Colonic mucosa (tissue), 4 donors: ENCODE results near the gene GTF3C5. TPM values are rescaled to one million over a fixed set of nuclear protein-coding genes. Genes with fewer than 3 reads are reported as not detected.
"Not testable (repeated sequence)": the region's sequence is repeated elsewhere in the genome, so short reads cannot be mapped to it uniquely, and the experiment has no call there.

ENCODE experiments used
- DNase-seq: peaks from one replicate; pipeline ENCODE4 v3.0.0-alpha.2; 2020
- H3K27ac ChIP-seq: fragments of 200-600 bp; one replicate; pipeline ENCODE4 v1.8.0; 2021
- H3K27me3 ChIP-seq: fragments of 200-600 bp; one replicate; pipeline ENCODE4 v1.8.0; 2021
- H3K36me3 ChIP-seq: fragments of 200-600 bp; one replicate; pipeline ENCODE4 v1.8.0; 2021
- H3K4me1 ChIP-seq: fragments of 200-600 bp; one replicate; pipeline ENCODE4 v1.8.0; 2021; ENCODE audit warnings: mild to moderate bottlenecking
- H3K4me3 ChIP-seq: fragments of 200-600 bp; one replicate; pipeline ENCODE4 v1.8.0; 2021
- H3K9ac ChIP-seq, 2 donors: one replicate each; pipeline ENCODE4 v1.7.0; 2013; ENCODE audit warnings: control low read depth in 2 of 2, low read depth in 2 of 2, low read length in 2 of 2
- H3K9me3 ChIP-seq: fragments of 200-600 bp; one replicate; pipeline ENCODE4 v1.8.0; 2021
- intact Hi-C: fragments of 100-400 bp; cut with DNase I; formaldehyde crosslinking; loops from one replicate; pipeline ENCODE4 v1.14.1; 2022
- total RNA-seq, 2 donors: library from RNA; stranded (reverse); fragmentation: NEBNext Ultra II Directional in 1 of 2; extraction: Animal tissue kit (Norgen Biotek cat#: 25700) in 1 of 2; gene quantifications; one replicate each; pipeline ENCODE4 v1.2.1, GENCODE V29; 2021
- TF ChIP-seq, protein P1 (sequence below): fragments of 200-600 bp; IDR thresholded peaks from one replicate; pipeline ENCODE4 v1.8.0; 2022; ENCODE audit warnings: antibody characterized with exemption, mild to moderate bottlenecking
- donor health status: healthy.
- donor health status: DM: no; HTN: no; CAD: no.
- donor health status: DM: no; HTN: no; CAD: no.

The GTF3C5 gene
- total RNA-seq, 2 donors from 2014 or later: 42.3 to 70.9 TPM

DNA sequence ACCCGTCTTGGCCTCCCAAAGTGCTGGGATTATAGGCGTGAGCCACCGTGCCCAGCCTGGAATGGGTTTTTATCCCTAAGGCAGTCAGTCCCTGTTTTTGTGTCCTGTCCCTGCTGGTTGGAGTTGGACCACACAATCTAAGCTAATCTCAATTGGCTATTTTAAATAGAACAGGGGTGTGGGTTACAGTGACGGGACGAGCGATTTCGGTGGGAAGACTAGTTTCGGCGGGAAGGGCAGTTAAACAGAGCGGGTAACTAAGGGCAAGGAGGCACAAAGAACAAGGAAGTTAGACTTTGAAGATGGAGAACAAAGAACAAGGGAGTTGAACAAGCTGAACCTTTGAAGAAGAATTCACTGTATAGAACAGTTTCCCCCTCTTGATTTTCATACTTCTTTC is 1.4 kb downstream of the GTF3C5 start:
- no peak overlapping the region for H3K27ac ChIP-seq
- intact Hi-C loops: loop anchor here (5.0 kb wide), 1 partner anchor 115 kb away; no protein-coding TSS in a partner anchor
- H3K4me3 ChIP-seq: no peak overlapping the region
- H3K36me3 ChIP-seq: no peaks in the 10 kb centered on the region
- H3K9ac ChIP-seq: no peak overlapping the region
- H3K4me1 ChIP-seq: peaks cover 9% of the 10 kb centered on the region
- TF ChIP-seq, protein P1, sequence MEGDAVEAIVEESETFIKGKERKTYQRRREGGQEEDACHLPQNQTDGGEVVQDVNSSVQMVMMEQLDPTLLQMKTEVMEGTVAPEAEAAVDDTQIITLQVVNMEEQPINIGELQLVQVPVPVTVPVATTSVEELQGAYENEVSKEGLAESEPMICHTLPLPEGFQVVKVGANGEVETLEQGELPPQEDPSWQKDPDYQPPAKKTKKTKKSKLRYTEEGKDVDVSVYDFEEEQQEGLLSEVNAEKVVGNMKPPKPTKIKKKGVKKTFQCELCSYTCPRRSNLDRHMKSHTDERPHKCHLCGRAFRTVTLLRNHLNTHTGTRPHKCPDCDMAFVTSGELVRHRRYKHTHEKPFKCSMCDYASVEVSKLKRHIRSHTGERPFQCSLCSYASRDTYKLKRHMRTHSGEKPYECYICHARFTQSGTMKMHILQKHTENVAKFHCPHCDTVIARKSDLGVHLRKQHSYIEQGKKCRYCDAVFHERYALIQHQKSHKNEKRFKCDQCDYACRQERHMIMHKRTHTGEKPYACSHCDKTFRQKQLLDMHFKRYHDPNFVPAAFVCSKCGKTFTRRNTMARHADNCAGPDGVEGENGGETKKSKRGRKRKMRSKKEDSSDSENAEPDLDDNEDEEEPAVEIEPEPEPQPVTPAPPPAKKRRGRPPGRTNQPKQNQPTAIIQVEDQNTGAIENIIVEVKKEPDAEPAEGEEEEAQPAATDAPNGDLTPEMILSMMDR: no peak
- H3K9me3 ChIP-seq: no peaks in the 10 kb centered on the region
- DNase-seq: no peak
- H3K27me3 ChIP-seq: no peaks in the 10 kb centered on the region

GRCh38 chr9:133035669-133036068 is 4.9 kb downstream of the GTF3C5 start:
- no peak overlapping the region for H3K4me3 ChIP-seq
- H3K9me3 ChIP-seq: no peaks in the 10 kb centered on the region
- no peak overlapping the region for H3K9ac ChIP-seq
- no peaks in the 10 kb centered on the region for H3K36me3 ChIP-seq
- DNase-seq: no peak
- H3K27ac ChIP-seq: no peak overlapping the region
- no peaks in the 10 kb centered on the region for H3K27me3 ChIP-seq
- TF ChIP-seq, protein P1: no peak
- H3K4me1 ChIP-seq: peaks cover 9% of the 10 kb centered on the region
- intact Hi-C loops: no loop called here

DNA sequence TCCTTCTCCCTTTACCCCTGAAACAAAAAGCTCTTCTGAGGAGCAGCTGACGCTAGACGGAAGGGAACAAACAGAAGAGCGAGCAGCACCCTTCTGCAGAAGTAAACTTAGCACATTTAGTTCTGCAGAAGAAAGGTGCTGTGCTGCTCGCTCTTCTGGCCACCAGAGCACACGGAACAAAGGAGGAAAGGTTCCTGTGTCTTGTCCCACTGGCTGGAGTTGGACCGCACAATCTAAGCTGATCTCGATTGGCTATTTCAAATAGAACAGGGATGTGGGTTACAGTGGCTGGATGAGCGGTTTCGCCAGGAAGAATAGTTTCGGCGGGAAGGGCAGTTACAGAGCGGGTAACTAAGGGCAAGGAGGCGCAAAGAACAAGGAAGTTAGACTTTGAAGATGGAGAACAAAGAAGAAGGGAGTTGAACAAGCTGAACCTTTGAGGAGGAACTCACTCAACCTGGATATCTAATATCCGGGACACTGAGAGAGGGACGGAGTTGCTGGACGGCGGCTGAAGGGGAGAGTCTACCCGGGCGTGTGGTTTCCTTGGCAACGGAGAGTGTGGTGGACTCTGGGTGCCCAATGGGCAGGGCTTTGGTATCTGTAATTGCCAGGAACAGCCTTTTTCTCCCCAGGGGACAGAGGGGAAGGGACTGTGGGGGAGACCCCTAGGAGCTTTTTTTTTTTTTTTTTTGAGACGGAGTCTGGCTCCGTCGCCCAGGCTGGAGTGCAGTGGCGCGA is 7.1 kb downstream of the GTF3C5 start:
- intact Hi-C loops: no loop called here
- DNase-seq: no peak

GRCh38 chr9:133040892-133041479 is 10.2 kb downstream of the GTF3C5 start:
- H3K27me3 ChIP-seq, H3K27ac ChIP-seq, H3K36me3 ChIP-seq, H3K4me1 ChIP-seq, H3K9ac ChIP-seq, H3K9me3 ChIP-seq, H3K4me3 ChIP-seq: not testable (repeated sequence)
- TF ChIP-seq, protein P1: peak; percentile 51
- intact Hi-C loops: loop anchor here (10.0 kb wide), 1 partner anchor 64 kb away; no protein-coding TSS in a partner anchor
- DNase-seq: peak; percentile 57

More for the DNA sequence above, 7.1 kb downstream of the GTF3C5 start:
- Histone ChIP-seq H3K27ac (no peak overlapping the region), H3K4me1 (no peaks in the 10 kb centered on the region), H3K4me3 (no peak overlapping the region), H3K36me3 (peaks cover 4% of the 10 kb centered on the region), H3K9me3 (no peaks in the 10 kb centered on the region), H3K9ac (no peak overlapping the region), H3K27me3 (no peaks in the 10 kb centered on the region)
- TF ChIP-seq, protein P1: no peak

GRCh38 chr9:133041958-133042357 is 11.2 kb downstream of the GTF3C5 start:
- peaks cover 4% of the 10 kb centered on the region for H3K36me3 ChIP-seq
- no peak overlapping the region for H3K4me3 ChIP-seq
- intact Hi-C loops: loop anchor here (10.0 kb wide), 1 partner anchor 63 kb away; no protein-coding TSS in a partner anchor

More at GRCh38 chr9:133041958-133042357, 11.2 kb downstream of the GTF3C5 start:
- Histone ChIP-seq H3K9ac (no peak overlapping the region), H3K27ac (no peak overlapping the region), H3K4me1 (no peaks in the 10 kb centered on the region), H3K9me3 (no peaks in the 10 kb centered on the region), H3K27me3 (no peaks in the 10 kb centered on the region)
- no peak for DNase-seq
- TF ChIP-seq, protein P1: no peak
